GM12878 (cell line): ENCODE data around the gene GATA2. TPM values are rescaled to one million over a fixed set of nuclear protein-coding genes. Genes with fewer than 3 reads are reported as not detected.

Experiments
- ATAC-seq: fragments of 200-7000 bp; cut with Tn5 transposase; 3 replicates; pipeline ENCODE4 v1.9.1; 2020; ENCODE audit warnings: mild to moderate bottlenecking, moderate library complexity
- BruUV-seq: library from RNA; stranded (reverse); fragments of 400-500 nt; replicated peaks from 2 replicates; lab custom pipeline; 2021; lab: Mats Ljungman, UMichigan
- CTCF ChIA-PET: fragments of 300-600 bp; sonication (Branson Sonifier 250); formaldehyde crosslinking; extraction: SDS; loops from one replicate; lab custom pipeline; 2021; ENCODE audit warnings: inconsistent platforms; lab: Yijun Ruan, JAX
- POLR2A ChIA-PET: fragments of 350-600 bp; formaldehyde crosslinking; extraction: SDS; loops from one replicate; lab custom pipeline; 2021; ENCODE audit warnings: inconsistent platforms; lab: Charles Lee
- RAD21 ChIA-PET: fragments of 300-600 bp; sonication (Branson Sonifier 250); formaldehyde crosslinking; loops from one replicate; lab custom pipeline; 2023; ENCODE audit warnings: antibody characterized with exemption; ENCODE audit not compliant: unreplicated experiment; lab: Charles Lee
- SMC1A ChIA-PET: fragments of 300-600 bp; sonication (Branson Sonifier 250); formaldehyde crosslinking; loops from one replicate; lab custom pipeline; 2023; ENCODE audit not compliant: unreplicated experiment, uncharacterized antibody; lab: Charles Lee
- DNase-seq: peaks from one replicate; pipeline ENCODE4 v3.0.0-alpha.2; 2011; ENCODE audit warnings: low read depth, low spot score
- FAIRE-seq: peaks from 3 replicates; lab custom pipeline; 2011; peaks lifted over from hg19 to GRCh38; lab: Jason Lieb, UNC
- H2AFZ ChIP-seq: 2 replicates; pipeline ENCODE4 v1.6.0; 2011; ENCODE audit warnings: low read depth, low read length, control low read depth; ENCODE audit not compliant: control insufficient read depth
- H3K27ac ChIP-seq: 2 replicates; pipeline ENCODE4 v1.5.1; 2011; ENCODE audit warnings: control low read depth; ENCODE audit not compliant: control insufficient read depth, insufficient read depth
- H3K27me3 ChIP-seq, 2 experiments: replicated peaks in 1 of 2; 2 replicates each; pipeline versions ENCODE4 v1.6.0 to v1.6.1; 2011; ENCODE audit warnings: low read length in 1 of 2; ENCODE audit not compliant: control insufficient read depth in 2 of 2, insufficient read depth in 2 of 2
- H3K36me3 ChIP-seq, 2 experiments: 2 replicates each; pipeline ENCODE4 v1.5.1; 2011; ENCODE audit warnings: low read length in 1 of 2; ENCODE audit not compliant: control insufficient read depth in 2 of 2, insufficient read depth in 2 of 2
- H3K4me1 ChIP-seq: 2 replicates; pipeline ENCODE4 v1.6.1; 2011; ENCODE audit warnings: mild to moderate bottlenecking, low read length, moderate library complexity, mixed read lengths; ENCODE audit not compliant: control insufficient read depth, insufficient read depth
- H3K4me2 ChIP-seq: 2 replicates; pipeline ENCODE4 v1.6.0; 2011; ENCODE audit warnings: control low read depth; ENCODE audit not compliant: control insufficient read depth, insufficient read depth
- H3K4me3 ChIP-seq: fragments of 200-600 bp; sonication (generic); 2 replicates; pipeline ENCODE4 v1.5.1; 2016
- H3K79me2 ChIP-seq: 2 replicates; pipeline ENCODE4 v1.6.0; 2011; ENCODE audit warnings: low read length; ENCODE audit not compliant: control insufficient read depth, insufficient read depth
- H3K9ac ChIP-seq: 2 replicates; pipeline ENCODE4 v1.8.0; 2011; ENCODE audit warnings: low read length, control low read depth, mixed read lengths; ENCODE audit not compliant: control insufficient read depth, insufficient read depth
- H3K9me3 ChIP-seq: replicated peaks from 3 replicates; pipeline ENCODE4 v1.5.1; 2011; ENCODE audit warnings: mild to moderate bottlenecking, low read length; ENCODE audit not compliant: control insufficient read depth, insufficient read depth
- H4K20me1 ChIP-seq: 2 replicates; pipeline ENCODE4 v1.6.0; 2011; ENCODE audit not compliant: control insufficient read depth, insufficient read depth
- E4F1 ChIP-seq: fragments of 450-650 bp; IDR thresholded peaks from 2 replicates; pipeline ENCODE4 v1.6.1; 2018; ENCODE audit warnings: borderline replicate concordance, mild to moderate bottlenecking; ENCODE audit not compliant: partially characterized antibody
- EED ChIP-seq: sonication (generic); IDR thresholded peaks from 2 replicates; pipeline ENCODE4 v1.6.1; 2016; ENCODE audit warnings: antibody characterized with exemption, low read depth
- IKZF2 ChIP-seq, 2 experiments: fragments of 450-650 bp; IDR thresholded peaks; 2 replicates each; pipeline ENCODE4 v1.6.1; 2017; ENCODE audit warnings: mild to moderate bottlenecking in 2 of 2, moderate library complexity in 2 of 2
- MAX ChIP-seq: IDR thresholded peaks from 2 replicates; pipeline ENCODE4 v1.6.1; 2012; ENCODE audit warnings: low read depth, low read length, improper control_type of control experiment
- MTA2 ChIP-seq: fragments of 450-650 bp; IDR thresholded peaks from 2 replicates; pipeline ENCODE4 v1.6.1; 2016; ENCODE audit warnings: low read depth, mild to moderate bottlenecking, moderate library complexity
- NFYA ChIP-seq: IDR thresholded peaks from 2 replicates; pipeline ENCODE4 v1.6.1; 2011; ENCODE audit warnings: low read depth, mild to moderate bottlenecking, low read length, improper control_type of control experiment, borderline replicate concordance
- PKNOX1 ChIP-seq: fragments of 450-650 bp; IDR thresholded peaks from 2 replicates; pipeline ENCODE4 v1.6.1; 2016; ENCODE audit warnings: mild to moderate bottlenecking
- RCOR1 ChIP-seq: conservative IDR thresholded peaks from 2 replicates; pipeline ENCODE4 v1.6.1; 2012; ENCODE audit warnings: low read depth, low read length, improper control_type of control experiment
- RUNX3 ChIP-seq: IDR thresholded peaks from 2 replicates; pipeline ENCODE4 v1.6.1; 2012; ENCODE audit warnings: low read length, inconsistent platforms
- SUPT20H ChIP-seq: IDR thresholded peaks from 2 replicates; pipeline ENCODE4 v1.6.1; 2011; ENCODE audit warnings: low read depth, mild to moderate bottlenecking, low read length, moderate library complexity, borderline replicate concordance; ENCODE audit not compliant: control insufficient read depth
- TBL1XR1 ChIP-seq: IDR thresholded peaks from 2 replicates; pipeline ENCODE4 v1.6.1; 2012; ENCODE audit warnings: low read depth, low read length, improper control_type of control experiment
- USF1 ChIP-seq: IDR thresholded peaks from 2 replicates; pipeline ENCODE4 v1.6.1; 2011; ENCODE audit warnings: borderline replicate concordance, low read depth, mild to moderate bottlenecking, moderate library complexity, mixed read lengths, low read length; ENCODE audit not compliant: insufficient read depth; ENCODE audit errors: extremely low read length
- ZNF687 ChIP-seq: fragments of 450-650 bp; IDR thresholded peaks from 2 replicates; pipeline ENCODE4 v1.6.1; 2017; ENCODE audit warnings: mild to moderate bottlenecking, moderate library complexity
- WGBS: methylation state at CpG from one replicate; pipeline ENCODE4 v1.1.6; 2016; ENCODE audit warnings: low lambda C conversion rate; ENCODE audit not compliant: insufficient replicate concordance, insufficient coverage; ENCODE audit errors: missing lambda C conversion rate; 5-methylcytosine and 5-hydroxymethylcytosine counted together
- in situ Hi-C: fragments of 300-500 bp; cut with MboI; formaldehyde crosslinking; loops from 9 replicates; pipeline ENCODE4 v1.14.3; 2018; ENCODE audit warnings: mixed read lengths
- intact Hi-C: fragments of 100-400 bp; cut with micrococcal nuclease; formaldehyde crosslinking; loops from one replicate; pipeline ENCODE4 v1.14.2; 2022; ENCODE audit not compliant: unreplicated experiment
- polyA plus RNA-seq, 11 experiments: library from polyadenylated mRNA; depleted of rRNA in 4 of 11; unstranded in 6 of 11; stranded (reverse) in 5 of 11; fragments of >200 nt; fragmentation: Nextera tagmentation in 4 of 11; fragmentation: Illumina TruSeq in 1 of 11; extraction: Ambion mirVana in 4 of 11; extraction: Trizol in 1 of 11; gene quantifications; 1 replicate in 1 of 11; 2 replicates in 10 of 11; pipeline versions ENCODE4 v1.2.1 to v1.2.3, GENCODE V29; 2011 to 2016; ENCODE audit warnings: inconsistent platforms in 2 of 11, missing spikeins in 2 of 11, low read depth in 1 of 11
- total RNA-seq, 4 experiments: library from RNA; depleted of rRNA in 3 of 4; stranded (reverse); fragments of >200 nt in 3 of 4; fragmentation: Illumina TruSeq in 1 of 4; extraction: Trizol in 1 of 4; gene quantifications; 2 replicates each; pipeline versions ENCODE4 v1.2.1 to v1.2.3, GENCODE V29; 2013 to 2021

The GATA2 gene
- total and polyA plus RNA-seq, 10 of the 15 experiments (the other 5 are each of a cell fraction or from before 2014, with no cell fraction given) = 0.56 TPM; not detected in 9

GRCh38 chr3:128445357-128445756 lies 47.6 kb downstream of the GATA2 start:
- no peaks in the 10 kb centered on the region for H4K20me1 ChIP-seq
- no peak overlapping the region for H3K9ac ChIP-seq
- H3K4me1 ChIP-seq = peaks cover 12% of the 10 kb centered on the region
- H3K79me2 ChIP-seq = no peaks in the 10 kb centered on the region
- in situ Hi-C loops = no loop called here
- ChIA-PET CTCF (no interaction called here), SMC1A (no interaction called here), POLR2A (no interaction called here), RAD21 (no interaction called here)
- H2AFZ ChIP-seq = no peak overlapping the region
- FAIRE-seq = no peak
- DNase-seq = no peak
- intact Hi-C loops = no loop called here
- no peak overlapping the region for H3K4me2 ChIP-seq
- H3K27me3 ChIP-seq = peaks cover 1 to 3% of the 10 kb centered on the region in 2 experiments; a peak in 2 of 4 replicates
- H3K9me3 ChIP-seq = no peaks in the 10 kb centered on the region; the same call in 2 of the 3 replicates
- H3K27ac ChIP-seq = no peak overlapping the region
- BruUV-seq = no TSS peak
- H3K36me3 ChIP-seq = no peaks in the 10 kb centered on the region
- no peak for ATAC-seq
- H3K4me3 ChIP-seq = no peak overlapping the region
- WGBS = 0% methylated on average over 1 of the region's 1 CpG
- TF ChIP-seq MAX = no peak
- no peak for TF ChIP-seq RCOR1
- TF ChIP-seq SUPT20H = no peak
- no peak for TF ChIP-seq EED
- no peak for TF ChIP-seq E4F1
- TF ChIP-seq MTA2 = no peak
- no peak for TF ChIP-seq USF1
- TF ChIP-seq PKNOX1 = no peak
- no peak for TF ChIP-seq TBL1XR1
- no peak for TF ChIP-seq ZNF687
- TF ChIP-seq RUNX3 = no peak
- TF ChIP-seq IKZF2 (IDR thresholded peaks at IDR 0.05) = no peak
- TF ChIP-seq NFYA = no peak
